Thyroid gland (tissue), 4 donors: ENCODE data around the gene RPL27A.

Experiments
- POLR2A ChIP-seq, 2 donors: fragments of 450-650 bp; IDR thresholded peaks; one replicate each; pipeline ENCODE4 v1.6.1; 2017; ENCODE audit warnings: antibody characterized with exemption in 2 of 2, mild to moderate bottlenecking in 2 of 2, moderate library complexity in 1 of 2
- TF ChIP-seq, protein P1 (sequence below), 6 experiments: fragments of 200-600 bp in 3 of 6; fragments of 450-650 bp in 3 of 6; sonication (generic) in 3 of 6; IDR thresholded peaks; one replicate each; pipeline ENCODE4 v1.5.1; 2016 to 2019; ENCODE audit warnings: antibody characterized with exemption in 6 of 6, mild to moderate bottlenecking in 2 of 6, inconsistent platforms in 1 of 6, moderate library complexity in 1 of 6

- TF ChIP-seq, protein P1, sequence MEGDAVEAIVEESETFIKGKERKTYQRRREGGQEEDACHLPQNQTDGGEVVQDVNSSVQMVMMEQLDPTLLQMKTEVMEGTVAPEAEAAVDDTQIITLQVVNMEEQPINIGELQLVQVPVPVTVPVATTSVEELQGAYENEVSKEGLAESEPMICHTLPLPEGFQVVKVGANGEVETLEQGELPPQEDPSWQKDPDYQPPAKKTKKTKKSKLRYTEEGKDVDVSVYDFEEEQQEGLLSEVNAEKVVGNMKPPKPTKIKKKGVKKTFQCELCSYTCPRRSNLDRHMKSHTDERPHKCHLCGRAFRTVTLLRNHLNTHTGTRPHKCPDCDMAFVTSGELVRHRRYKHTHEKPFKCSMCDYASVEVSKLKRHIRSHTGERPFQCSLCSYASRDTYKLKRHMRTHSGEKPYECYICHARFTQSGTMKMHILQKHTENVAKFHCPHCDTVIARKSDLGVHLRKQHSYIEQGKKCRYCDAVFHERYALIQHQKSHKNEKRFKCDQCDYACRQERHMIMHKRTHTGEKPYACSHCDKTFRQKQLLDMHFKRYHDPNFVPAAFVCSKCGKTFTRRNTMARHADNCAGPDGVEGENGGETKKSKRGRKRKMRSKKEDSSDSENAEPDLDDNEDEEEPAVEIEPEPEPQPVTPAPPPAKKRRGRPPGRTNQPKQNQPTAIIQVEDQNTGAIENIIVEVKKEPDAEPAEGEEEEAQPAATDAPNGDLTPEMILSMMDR (IDR thresholded peaks at IDR 0.05), result no peak
- TF ChIP-seq POLR2A (IDR thresholded peaks at IDR 0.05), result no peak
Measured at GRCh38 chr11:8642196-8642841, 40.3 kb upstream of the RPL27A start.
